NCI-H187 treated with DMSO at 0.1 percent for 48 hours (cell line): ENCODE data around the gene ZFHX2.
A peak's percentile ranks its signal among the peaks of the same experiment; 100 is the strongest.

ENCODE experiments used
- DNase-seq: peaks from one replicate; lab custom pipeline; 2025; lab: John Stamatoyannopoulos, UW

Gene ZFHX2

DNA sequence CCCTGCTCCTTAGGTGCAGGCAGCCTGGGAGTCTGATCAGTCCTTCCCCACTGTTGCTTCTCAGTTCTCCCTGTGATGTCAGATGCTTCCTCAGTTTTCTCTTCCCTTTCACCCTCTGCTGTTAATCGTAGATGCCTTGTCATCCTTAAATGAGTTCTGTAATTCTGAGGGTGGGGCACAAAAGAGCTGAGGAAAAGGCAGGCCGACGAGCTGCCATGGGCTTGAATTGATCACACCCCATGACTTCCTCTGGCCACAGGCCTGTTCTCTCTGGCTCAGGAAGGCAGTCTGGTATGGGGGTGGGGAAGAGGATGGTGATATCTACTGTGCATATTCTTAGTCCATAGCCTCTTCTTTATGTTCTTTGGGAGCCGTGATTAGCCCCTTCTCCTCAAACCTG lies 21.3 kb upstream of the ZFHX2 start:
- no peak for DNase-seq

DNA sequence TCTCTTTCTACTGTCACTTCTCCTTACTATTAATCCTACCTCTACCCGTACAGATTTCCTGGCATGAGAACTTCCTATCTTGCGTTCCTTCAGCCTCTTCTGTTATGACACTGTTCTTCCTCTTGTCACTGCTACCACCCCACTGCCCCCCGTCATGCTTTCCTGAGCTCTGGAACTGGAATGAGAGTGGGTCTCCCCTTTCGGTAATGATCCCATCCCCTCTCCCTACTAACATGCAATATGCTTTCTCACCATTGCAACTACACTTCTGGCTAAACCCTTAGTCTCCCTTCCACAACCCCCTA lies 20.9 kb upstream of the ZFHX2 start:
- no peak for DNase-seq

DNA sequence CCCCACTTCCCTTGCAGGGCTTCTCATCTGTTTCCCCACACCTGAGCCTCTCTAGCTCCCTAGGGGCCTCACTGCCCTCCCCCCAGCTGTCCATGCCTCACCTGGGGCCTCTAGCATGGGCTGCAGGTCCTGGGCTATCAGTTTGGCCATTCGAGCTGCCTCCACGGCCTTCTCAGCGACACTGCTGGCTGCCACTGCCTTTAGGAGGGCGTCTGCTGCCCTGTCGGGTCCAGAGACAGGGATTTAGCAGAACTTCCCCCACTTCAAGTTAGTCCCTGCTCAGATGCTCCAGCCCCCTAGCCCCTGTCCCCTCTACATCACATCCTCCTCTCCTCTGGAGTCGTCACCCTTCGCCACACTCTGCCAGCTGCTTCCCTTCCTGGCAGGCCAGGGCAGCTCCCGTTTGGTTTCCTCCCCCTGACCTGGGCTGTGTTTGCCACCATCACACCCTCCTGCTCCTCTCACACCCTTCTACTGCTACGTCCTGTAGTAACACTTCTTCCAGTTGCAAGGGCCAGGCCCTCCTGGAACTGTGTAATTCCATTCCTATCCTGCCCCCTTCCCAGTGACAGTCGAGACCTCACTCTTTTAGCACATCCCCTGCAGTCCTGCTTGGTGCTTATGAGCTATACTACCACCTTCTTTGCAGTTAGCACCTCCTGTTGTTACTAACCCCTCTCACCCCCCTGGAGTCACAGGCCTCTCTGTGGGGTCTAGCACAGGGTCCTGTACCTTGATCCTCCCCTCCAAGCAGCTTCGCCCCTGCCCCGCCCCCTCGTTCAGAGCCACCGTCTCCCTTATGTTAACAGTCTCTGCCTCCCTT lies 20.3 kb upstream of the ZFHX2 start:
- DNase-seq: no peak

DNA sequence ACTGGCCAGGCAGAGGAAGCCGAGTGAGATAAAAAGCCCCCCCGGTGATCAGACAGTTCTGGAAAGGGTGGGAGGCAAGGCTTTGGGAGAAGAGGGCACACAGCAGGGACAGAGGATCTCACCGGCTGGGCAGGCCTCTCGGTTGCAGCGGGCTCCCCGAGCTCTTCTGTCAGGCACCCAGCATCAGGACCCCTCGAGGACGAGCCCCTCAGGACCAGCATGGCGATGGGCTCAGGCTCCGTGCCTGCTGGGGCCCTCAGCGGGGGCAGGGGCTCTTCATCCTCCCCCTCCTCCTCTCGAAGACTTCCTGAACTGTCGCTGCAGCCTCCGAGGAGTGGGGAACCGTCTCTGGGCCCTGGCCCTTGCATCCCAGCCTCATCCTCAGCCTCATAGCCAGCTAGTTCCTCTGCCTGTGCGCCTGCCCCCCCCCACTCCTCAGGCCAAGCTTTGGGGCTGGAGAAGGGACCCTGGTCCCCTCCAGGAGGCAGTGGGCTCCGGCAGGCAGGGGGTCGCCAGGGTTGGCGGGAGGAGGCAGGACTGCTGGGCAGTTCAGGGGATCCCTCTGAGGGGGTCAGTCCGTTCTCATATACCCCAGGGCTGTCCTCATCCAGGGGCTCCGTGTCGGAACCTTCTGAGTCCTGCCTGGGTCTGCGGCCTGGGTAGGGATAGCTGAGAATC lies 19.4 kb upstream of the ZFHX2 start:
- DNase-seq: no peak

DNA sequence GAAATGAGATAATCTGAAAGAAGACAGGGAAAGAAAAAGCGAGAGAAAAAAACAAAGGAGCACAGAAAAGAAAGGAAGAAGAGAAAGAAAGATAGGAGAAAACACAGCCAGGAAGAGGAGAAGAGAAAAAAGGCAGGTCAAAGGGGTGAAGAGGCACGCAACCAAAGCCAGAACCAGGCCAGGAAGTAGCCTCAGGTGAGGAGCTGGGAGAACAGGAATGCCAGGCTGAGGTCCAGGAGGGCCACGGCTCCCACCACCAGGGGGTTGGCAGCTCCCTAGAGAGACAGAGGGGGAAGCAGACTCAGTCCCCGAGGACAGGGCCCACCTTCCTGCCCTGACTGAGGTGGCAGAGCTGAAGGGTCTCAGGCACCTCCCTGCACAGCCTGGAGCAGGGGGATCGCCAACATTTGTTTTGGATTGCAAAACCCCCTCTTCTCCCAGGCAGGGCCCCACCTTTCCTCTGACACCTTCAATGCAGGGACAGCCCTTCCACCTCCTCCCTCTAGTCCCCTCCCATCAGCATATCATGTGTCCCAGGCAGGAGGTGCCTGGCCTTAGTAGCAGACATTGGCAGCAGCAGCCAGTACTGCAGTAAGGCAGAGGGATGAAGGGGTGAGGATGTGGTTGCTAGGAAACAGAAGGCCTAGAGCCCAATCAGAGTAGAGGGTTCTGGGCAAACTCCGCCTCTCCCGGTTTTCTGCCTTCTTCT lies 18.0 kb upstream of the ZFHX2 start:
- no peak for DNase-seq

DNA sequence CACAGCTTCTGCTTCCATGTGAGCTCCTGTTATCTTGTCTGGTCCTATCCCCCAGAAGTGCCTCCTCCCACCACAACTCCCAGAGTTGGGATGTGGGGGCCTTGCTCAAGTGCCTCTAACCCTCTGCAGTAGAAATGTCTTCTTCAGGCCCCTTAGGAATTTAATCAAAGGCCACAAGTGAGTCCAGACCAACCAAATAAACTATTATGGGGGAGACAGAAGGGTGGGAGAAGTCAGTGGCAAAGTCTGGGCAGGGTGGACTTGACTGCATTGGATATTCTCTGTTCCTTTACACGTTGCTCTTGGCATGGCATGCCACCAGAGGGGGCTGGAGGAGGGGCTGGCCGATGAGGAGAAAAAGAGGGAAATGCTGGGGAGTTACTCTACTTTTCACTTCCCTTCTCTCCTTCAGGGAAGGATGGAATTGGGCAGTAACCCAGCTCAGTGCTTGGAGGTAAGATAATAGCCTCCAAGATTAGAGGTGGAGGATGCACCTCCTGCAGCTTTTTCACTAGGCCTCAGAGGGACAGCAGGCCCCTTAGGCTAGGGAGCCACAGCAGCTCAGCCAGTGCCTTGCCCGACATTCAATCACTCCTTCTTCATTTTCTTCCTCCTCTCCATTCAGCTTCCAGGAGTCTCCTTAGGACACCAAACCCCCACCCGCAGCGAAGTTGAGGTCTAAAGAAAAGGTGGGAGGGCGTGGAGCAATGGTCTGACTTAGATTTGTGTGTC lies 17.2 kb upstream of the ZFHX2 start:
- DNase-seq: no peak

DNA sequence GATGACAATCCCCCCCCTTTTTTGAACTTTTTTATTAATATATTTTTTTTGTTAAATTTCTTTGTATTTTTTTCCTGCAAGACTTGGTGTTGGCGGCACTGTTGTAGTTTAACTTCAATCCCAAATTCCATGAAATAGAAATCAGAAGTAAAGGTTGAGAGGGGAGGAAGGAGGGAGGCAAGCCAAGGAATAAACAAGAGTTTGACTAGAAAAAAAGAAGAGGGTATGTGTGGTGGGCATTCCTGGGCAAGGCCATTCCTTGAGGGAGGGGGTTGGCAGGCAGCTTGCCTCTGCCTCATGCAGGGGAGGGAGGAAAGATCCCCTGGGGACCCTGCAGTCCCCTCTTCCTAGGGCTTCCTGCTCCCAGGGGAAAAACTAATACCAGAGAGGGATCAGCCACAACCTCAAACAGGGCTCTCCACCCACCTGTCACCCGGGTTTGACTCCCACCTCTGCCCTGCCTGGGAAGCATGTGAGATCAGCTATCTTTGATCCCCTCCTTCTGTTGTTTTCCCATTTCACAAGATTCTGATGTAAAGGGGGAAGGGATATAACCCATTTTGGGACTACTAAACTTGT lies 16.5 kb upstream of the ZFHX2 start:
- DNase-seq: no peak

DNA sequence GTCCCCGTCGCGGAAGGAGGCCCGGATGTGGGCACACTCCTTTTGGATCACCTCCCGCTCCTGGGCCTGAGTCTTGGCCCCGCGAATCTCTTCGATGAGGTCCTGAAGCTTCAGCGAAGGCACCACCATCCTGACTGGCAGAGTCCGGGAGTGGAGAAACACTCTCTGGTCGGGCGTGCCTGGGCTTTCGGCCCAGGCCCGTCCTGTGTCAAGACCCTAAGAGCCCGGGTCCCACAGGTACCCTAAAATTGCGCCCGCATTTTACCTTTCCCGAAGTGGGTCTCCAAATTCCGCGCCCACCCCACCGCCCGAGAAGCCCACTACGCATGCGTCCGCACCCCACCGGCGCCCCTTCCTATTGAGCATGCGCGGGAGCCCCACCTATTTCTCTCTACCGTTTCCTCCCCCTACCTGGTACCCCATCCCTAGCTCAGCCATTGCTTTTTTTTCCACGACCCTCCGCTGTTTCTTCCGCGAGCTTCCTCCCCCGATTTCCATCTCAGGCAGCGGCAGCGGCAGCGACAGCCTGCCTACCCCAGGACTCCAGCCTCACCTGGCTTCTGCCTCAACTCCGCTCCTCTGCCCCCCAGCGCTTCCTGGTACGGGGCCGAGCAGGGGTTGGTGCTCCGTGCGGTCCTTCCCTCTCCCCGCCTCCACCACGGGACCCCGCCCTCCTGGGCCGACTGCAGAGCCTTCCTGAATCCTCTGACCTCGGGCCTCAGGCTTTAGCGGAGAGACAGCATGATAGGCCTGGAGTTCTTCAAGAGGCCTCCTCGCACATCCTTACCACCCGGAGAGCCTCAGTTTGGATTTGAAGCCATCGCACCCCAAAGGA lies 15.8 kb upstream of the ZFHX2 start, which contains the start of gene AP1G2:
AP1G2 (minus strand) TSS at position 606 of the 835 bp plus-strand sequence; CDS start at position 129, 477 bp downstream.
- DNase-seq: peak; percentile 64

DNA sequence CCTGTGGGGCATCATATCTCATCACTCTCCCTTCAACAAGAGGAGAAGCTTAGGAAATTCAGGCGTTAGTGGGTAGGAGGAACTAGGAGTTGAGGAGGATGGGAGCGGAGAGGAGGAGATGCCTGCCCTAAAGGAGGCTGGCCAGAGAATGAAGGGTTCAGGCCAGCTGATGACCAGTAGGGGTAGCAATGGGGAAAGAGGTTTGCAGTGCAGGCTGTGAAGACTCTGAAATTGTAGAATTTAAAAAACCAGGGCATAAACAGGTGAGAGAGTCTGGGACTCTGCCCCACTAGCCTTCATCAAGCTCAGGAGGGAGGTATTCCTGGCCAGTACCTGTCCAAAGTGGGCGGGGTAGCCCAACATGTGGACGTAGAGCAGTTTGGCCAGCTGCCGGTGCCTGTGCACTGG lies 15.2 kb upstream of the ZFHX2 start:
- DNase-seq: no peak

DNA sequence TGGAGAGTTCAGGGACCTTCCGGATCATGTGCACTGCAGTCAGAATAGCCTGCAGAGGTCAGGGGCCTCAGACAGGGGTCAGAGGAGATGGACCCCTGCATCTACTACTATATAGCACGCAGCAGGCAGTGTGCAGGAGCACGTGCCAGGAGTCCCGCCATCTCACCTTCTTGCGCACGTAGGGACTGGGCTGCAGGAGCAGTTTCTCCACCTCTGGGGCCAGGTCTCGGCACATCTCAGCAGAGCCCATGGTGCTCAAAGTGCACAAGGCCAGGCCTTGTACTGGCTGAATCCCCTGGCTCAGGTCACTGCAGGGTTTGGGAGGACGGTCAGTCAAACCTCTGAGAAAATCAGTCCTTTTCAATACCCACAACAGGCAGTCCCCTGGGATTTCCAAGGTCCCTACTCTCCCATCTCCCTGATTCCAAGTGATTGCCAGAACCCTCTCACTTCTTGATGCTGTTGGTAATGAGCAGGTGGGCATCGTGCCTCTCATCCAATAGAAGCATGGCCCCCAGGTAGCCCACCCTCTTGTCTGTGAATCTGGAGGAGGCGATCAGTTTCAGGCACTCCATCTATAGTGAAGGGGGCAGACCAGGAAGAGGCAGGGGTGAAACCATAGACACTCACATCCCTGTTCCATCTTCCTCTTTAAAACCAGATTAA lies 14.7 kb upstream of the ZFHX2 start:
- DNase-seq: no peak

DNA sequence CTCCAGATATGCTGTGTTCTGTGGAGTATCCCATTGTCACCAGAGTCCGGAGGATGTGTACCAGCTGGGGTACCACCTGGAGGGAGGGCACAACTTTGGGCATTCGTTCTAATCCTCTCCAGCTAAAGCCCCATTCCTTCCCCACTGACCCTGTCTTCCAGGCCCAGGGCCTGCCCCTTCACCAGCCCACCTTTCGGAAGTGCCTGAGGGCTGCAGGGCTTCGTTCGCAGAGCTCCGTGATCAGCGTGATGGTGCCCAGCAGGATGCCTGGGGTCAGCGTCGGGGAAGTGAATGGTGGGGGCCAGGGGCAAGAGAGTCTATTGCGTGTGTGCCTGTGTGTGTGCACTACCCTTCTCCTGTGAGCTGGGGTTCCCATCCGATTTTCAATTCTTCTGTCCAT lies 14.1 kb upstream of the ZFHX2 start:
- no peak for DNase-seq

DNA sequence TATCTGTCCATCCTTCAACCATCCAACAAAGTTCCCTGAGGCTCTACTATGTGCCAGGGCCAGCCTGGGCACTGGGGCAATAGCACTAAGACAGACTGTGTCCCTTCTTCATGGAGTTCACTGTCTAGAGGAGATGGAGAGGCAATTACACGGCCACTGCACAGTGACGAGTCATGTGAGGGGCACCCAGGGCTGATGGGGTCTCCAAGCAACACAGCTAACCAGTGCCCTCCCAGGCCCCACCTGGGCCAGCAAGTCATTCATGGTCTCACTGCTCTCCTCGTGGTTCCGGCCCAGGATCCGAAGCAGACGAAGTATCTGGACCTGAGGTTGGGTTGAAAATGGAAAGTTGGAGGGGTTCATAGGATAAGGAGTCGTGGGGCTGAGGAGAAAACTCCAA lies 13.3 kb upstream of the ZFHX2 start:
- no peak for DNase-seq

DNA sequence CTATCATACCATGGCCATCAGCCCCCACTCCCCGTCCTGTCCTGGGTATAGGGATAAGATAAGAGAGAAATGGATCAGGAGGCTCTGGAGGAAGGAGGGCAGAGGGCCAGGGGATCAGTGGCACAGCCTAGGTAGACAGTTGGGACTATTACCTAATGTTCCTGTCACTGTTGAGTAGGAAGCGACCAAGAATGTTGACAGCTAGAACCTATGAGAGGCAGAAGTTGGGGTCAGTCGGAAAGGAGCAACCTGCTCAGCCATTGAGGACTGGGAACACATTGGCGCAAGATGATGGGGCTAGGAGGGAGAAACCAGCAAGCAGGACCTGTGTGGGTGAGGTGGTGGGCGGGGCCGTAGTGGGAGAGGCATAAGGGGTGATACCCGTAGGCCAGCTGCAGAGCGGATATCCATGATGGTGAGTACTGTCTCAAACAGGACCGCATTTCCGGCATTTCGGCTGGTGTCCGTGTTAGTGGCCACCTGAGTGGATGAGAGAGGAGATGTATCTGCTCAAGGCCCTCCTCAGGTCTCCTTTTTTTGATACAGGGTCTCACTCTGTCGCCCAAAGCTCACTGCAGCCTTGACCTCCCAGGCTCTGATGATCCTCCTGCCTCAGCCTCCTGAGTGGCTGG lies 12.7 kb upstream of the ZFHX2 start:
- DNase-seq: no peak

DNA sequence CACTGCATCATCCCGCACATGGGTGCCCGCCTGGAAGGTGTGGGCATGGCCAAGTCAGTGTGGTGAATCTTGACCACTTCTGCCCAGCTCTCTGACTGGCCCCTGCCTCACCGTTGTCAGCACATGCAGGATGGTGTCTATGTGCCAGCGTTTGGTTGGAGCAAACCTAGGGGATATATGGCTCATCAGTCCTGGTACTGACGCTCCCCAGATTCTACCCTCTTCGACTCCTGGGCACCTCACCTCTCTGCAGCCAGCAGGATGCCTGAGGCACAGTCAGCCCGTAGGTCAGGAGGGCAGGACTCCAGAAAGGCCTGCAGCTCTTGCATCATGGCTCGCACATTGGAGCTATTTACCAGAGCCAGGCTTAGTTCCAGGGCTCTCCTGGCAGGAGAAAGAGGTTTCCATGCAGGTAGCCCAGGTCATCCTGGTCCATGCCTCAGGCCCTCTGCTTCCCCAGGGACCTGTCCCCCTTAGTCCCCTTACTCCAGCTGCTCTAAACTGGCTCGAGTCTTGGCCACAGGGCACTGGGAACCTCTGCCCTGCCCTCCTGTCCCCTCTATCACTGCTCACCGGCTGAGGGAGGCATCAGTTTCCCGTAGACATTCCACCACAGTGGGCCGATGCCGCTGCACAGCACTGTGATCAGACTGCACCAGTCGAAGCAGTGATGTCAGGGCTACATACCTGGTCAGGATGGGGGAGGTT lies 12.1 kb upstream of the ZFHX2 start:
- DNase-seq: no peak

DNA sequence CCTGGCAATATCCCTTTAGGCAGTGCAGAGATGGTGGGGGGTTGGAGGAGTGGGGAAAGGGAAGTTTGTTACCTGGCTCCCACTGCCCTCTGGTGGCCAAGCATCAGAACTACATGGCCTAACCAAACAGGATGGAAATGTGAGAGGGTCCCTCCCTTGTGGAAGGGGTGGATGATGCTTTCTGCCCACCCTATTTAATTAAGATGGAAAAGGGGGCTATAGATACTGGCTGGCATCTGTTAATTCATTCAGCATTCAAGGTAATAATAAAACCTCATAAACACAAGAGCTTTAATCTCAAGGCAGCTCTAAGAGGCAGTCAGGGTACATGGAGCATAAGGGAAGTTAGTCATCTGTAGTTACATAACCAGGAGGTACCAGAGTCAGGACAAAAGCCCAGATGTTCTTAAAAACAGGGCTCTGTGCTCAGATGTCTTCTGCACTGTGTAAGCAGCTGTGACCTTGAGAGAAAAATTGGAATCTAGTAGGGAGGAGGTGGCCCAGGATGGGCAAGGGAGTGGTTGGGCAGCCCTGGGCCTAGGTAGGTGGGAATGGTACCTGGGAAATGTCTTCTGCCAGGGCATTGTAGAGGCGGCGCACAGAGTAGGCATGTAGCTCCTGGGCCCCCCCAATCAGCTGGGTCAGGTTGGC lies 11.4 kb upstream of the ZFHX2 start:
- DNase-seq: no peak

DNA sequence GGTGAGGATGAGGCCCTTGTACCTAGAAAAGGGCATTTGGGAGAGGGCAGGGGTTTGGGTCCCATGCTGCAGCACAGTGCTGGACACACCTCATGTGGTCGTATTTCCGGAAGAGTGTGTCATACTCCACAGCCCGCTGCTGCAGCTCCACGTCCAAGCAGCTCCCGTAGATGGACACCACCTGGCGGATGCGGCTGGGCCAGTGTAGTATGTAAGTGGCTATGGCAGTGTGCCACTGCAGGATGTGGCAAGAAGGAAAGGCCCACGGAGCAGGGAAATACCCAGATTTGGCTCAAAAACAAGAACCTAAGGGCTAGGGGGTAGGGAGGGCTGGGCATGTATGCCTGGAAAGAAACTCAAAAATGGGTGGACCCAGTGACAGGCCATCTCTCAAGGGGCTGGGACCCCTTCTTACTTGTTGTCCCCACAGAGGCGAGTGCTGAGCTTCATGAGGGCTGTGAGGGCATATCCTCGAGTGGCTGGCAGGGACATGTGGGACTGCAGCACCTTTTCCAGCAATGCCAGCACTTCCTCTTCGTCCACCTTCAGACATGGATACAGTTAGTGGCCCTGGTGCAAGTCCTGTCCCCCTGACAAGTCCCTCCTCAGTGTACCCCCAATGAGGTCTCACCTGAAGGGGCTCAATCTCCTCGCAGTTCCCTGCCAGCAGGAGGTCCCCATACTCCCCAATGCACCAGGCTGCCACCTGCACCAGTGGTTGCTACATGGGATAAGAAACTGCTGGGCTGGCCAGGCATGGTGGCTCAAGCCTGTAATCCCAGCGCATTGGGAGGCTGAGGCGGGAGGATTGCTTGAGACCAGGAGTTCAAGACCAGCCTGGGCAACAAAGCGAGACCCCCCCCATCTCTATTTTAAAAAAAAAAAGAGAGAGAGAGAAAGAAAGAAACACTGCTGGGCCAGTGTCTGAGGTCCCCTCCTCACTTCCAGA lies 10.6 kb upstream of the ZFHX2 start:
- DNase-seq: no peak

DNA sequence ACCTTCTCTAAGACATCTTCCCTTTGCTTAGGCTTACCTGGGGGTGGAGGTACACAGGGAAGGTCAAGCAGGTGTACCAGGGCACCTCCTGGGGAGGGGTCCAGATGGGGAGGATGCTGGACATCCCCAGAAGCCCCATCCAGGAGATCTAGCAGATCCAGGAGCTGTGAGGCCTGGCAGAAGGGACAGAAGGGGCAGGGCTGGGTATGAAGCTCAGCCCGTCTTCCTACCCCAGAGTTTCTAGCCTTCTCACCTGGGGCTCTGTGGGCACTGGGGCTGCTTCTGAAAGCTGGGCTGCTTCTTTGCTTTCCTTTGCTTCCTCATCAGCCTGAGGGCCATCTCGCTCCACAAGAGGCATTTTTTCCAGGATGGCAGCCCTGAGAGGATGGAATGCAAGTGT lies 9.7 kb upstream of the ZFHX2 start:
- DNase-seq: no peak
